Endothelial cell of umbilical vein (primary cell): Measurements from ENCODE around the gene MRPL53.

ENCODE experiments used
- EZH2 ChIP-seq: IDR thresholded peaks from 2 replicates; pipeline ENCODE4 v1.6.1; 2012; ENCODE audit warnings: borderline replicate concordance, low read depth, mild to moderate bottlenecking, moderate library complexity, low read length, inconsistent platforms; ENCODE audit not compliant: severe bottlenecking
- FOS ChIP-seq: IDR thresholded peaks from 2 replicates; pipeline ENCODE4 v1.6.1; 2011; ENCODE audit warnings: mild to moderate bottlenecking, low read length, moderate library complexity, borderline replicate concordance; ENCODE audit not compliant: insufficient read depth
- JUN ChIP-seq: IDR thresholded peaks from 2 replicates; pipeline ENCODE4 v1.6.1; 2011; ENCODE audit warnings: borderline replicate concordance, low read depth; ENCODE audit not compliant: insufficient read length, insufficient read depth
- POLR2A ChIP-seq: IDR thresholded peaks from 2 replicates; pipeline ENCODE4 v1.6.1; 2012; ENCODE audit warnings: low read depth, mild to moderate bottlenecking, control low read depth, low read length
- POLR2AphosphoS5 ChIP-seq: IDR thresholded peaks from 2 replicates; pipeline ENCODE4 v1.6.1; 2012; ENCODE audit warnings: low read depth, mild to moderate bottlenecking, control low read depth, low read length, moderate library complexity; ENCODE audit not compliant: insufficient read depth
- TF ChIP-seq, protein P1 (sequence below), 2 donors: IDR thresholded peaks; 1 replicate in 1 of 2; 2 replicates in 1 of 2; pipeline ENCODE4 v1.5.1; 2011; ENCODE audit warnings: low read length in 2 of 2, mild to moderate bottlenecking in 2 of 2, moderate library complexity in 2 of 2, control low read depth in 1 of 2, inconsistent platforms in 1 of 2, low read depth in 1 of 2; ENCODE audit not compliant: insufficient read depth in 1 of 2; ENCODE audit errors: extremely low read depth in 1 of 2

DNA sequence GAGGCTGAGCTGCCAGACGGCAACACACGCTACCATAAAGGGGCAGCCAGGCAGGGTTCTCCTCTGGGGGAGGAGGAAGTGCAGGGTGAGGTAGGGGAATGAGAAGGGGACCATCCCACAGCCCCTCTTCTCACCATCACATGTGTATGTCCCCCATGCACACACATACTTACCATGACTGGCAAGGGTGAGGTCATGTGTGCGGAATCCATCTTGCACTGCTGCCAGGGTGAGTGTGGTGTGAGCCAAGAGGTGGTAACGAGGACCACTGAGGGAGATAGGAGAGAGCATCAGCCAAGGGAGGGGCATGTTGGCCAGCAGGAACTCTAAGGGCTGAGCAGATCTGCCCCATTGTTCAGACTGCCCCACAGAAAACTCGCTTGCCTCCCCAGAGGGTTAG lies 43.8 kb downstream of the MRPL53 start:
- TF ChIP-seq JUN (no peak), EZH2 (no peak), POLR2A (no peak), POLR2AphosphoS5 (no peak), FOS (no peak)
- TF ChIP-seq, protein P1, sequence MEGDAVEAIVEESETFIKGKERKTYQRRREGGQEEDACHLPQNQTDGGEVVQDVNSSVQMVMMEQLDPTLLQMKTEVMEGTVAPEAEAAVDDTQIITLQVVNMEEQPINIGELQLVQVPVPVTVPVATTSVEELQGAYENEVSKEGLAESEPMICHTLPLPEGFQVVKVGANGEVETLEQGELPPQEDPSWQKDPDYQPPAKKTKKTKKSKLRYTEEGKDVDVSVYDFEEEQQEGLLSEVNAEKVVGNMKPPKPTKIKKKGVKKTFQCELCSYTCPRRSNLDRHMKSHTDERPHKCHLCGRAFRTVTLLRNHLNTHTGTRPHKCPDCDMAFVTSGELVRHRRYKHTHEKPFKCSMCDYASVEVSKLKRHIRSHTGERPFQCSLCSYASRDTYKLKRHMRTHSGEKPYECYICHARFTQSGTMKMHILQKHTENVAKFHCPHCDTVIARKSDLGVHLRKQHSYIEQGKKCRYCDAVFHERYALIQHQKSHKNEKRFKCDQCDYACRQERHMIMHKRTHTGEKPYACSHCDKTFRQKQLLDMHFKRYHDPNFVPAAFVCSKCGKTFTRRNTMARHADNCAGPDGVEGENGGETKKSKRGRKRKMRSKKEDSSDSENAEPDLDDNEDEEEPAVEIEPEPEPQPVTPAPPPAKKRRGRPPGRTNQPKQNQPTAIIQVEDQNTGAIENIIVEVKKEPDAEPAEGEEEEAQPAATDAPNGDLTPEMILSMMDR (IDR thresholded peaks at IDR 0.05; ENCODE audit: extremely low read depth in 1 of 2, insufficient read depth in 1 of 2, low read depth in 1 of 2, low read length in 2 of 2) = no peak
